ENCODE data around the gene TMEM243.

GRCh38 chr7:87178320-87178719, 41.2 kb downstream of the TMEM243 start:
- TF ChIP-seq CTCF (IDR thresholded peaks at IDR 0.05) (no peak), POLR2A (IDR thresholded peaks at IDR 0.05) (no peak)

Data from right lobe of liver (tissue), 4 donors.